Dermis blood vessel endothelial cell (primary cell): ENCODE data around the gene MEDAG. TPM values are rescaled to one million over a fixed set of nuclear protein-coding genes. Genes with fewer than 3 reads are reported as not detected.

Experiments used
- DNase-seq: peaks from one replicate; pipeline ENCODE4 v3.0.0; 2010
- total RNA-seq: library from RNA; depleted of rRNA; stranded (reverse); fragments of >200 nt; gene quantifications from 2 replicates; pipeline ENCODE4 v1.2.3, GENCODE V29; 2014

The MEDAG gene
- total RNA-seq, 1 donor from 2014 or later: 37.1 TPM

DNA sequence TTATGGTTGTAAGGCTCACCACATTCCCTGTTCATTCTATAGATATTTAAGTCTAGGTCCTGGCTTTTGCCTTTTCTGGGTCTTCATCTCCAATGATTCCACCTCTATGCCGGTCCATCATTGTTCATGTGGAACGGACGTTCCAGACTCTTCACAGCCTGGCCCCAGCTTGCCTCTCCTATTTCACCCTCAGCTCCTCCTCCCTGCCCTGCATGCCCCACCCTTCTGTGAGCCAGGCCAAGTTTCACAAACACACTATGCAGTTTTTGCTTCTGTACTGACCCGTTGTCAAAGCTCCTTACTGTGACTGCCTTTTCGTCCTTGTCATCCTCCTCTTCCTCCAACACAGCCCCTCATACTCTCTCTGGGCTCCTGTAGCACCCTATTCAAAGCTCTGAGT is 57.7 kb downstream of the MEDAG start:
- DNase-seq: no peak

DNA sequence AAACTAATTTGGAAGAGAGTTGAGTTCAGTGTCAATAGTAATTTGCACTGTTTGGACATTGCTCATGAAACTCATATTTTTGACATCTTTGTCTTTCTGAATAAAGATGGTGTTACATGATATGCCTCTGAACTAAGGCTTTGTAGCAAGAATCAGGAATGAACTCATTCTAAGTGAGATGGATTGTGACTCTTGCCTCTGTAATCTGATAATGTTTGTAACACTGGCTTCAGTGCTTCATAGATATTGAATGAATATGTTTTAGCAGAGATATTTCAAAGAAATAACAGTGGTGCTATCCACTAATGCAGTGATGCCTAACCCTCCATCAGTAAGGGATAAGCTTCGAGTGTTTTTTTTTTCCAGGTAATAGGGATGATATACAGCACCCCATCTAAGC is 59.3 kb downstream of the MEDAG start:
- DNase-seq: no peak

DNA sequence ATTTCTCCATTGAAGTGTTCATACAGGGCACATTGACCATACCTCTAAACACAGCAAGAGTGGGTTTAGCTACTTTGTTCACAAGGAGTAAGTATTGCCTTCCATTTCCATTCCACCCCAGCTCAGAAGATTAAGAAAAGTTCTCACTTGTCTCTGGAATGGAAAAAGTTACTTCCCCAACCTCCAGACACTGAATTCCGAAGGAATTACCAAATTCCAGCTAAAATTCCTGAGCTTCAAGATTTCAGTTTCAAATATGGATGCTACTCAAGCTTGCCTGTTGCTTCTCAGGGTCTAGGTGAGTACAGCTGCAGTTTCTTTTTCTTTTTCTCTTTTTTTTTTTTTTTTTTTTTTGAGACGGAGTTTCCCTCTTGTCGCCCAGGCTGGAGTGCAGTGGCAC is 60.0 kb downstream of the MEDAG start:
- no peak for DNase-seq

DNA sequence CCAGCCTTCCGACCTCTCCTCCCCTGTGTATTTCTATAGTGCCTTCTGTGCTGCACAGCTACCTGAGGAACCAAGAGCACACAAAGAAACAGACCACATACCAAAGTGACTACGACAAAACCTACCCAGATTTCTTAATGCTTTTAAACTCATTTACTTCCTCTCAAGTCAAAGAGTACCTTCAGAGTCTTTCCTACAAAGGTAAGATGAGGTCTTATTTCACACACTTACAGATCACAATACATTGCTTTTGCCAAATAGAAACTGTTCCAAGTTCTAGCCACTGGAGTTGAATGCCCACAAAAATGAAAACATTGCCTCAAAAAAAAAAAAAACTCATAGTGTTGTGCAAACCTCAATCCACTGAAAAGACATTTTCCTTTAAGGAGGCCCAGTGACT is 62.8 kb downstream of the MEDAG start:
- DNase-seq: no peak

DNA sequence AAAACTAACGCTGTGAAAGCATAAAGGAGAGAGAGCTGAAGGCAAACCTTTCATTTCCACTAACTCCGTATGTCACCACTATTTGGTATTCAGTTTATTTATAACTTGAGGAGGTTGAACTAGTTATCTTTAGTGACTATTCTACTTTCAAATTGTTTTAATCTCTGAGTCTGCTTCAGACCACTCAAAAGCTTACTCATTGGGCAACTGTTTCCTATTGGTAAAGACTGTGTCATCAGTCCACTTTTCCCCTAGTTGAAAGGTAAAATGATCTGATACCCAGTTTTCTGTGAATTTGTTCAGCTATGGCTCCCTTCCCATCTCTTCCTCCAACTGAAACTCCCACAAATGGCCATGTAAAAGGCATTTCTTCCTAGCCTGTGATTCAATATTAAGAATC is 65.5 kb downstream of the MEDAG start:
- no peak for DNase-seq

DNA sequence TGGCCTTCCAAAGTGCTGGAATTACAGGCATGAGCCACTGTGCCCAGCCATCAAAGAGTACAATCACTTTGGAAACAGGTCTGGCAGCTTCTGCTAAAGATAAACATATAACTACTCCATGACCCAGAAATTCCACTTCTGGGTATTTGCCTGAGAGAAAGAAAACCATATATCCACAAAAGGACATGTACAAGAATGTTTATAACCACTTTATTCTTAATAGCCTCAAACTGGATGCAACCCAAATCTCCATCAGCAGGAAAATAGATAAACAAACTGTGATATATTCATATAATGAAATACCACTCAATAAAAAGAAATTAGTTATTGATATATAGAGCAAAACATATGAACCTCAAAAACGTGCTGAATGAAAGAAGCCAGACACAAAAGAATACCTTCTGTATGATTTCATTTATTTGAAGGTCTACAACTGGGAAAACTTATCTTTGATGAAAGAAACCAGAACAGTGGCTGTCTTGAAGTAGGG is 66.9 kb downstream of the MEDAG start:
- no peak for DNase-seq

DNA sequence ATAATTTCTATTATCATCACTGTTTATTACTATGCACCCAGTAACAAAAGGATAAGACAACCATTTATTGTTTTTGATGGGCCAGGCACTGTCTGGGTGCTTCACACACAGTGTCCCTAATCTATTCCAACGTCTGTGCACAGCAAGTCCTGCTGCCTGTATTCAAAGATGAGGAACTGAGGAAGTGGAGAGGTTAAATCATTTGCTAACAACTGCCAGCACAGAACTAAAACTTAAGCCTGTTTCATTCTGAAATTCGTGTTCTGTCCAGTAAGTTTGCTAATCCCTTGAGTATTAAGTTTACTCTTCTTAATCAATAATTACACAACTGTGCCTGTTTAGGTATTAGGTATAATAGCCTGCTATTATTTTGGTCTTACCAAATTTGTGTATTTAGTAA is 68.3 kb downstream of the MEDAG start:
- DNase-seq: no peak

Other genes with a start within 250 kb of the MEDAG start
- gene ALOX5AP, start 170.7 kb upstream of the MEDAG start, total RNA-seq: 0.14 and 0.34 TPM in 2 replicates
- not detected in 2 replicates for gene TEX26, start 26.4 kb downstream of the MEDAG start, total RNA-seq